SK-N-SH (cell line): ENCODE data around the gene CST11. TPM values are rescaled to one million over a fixed set of nuclear protein-coding genes. Genes with fewer than 3 reads are reported as not detected.

Source experiments
- CTCF ChIA-PET: fragments of 300-600, 350-600 bp; formaldehyde crosslinking; extraction: SDS; loops from one replicate; lab custom pipeline; 2021; lab: Yijun Ruan, JAX
- POLR2A ChIA-PET: fragments of 350-600 bp; sonication (Branson Sonifier 250); formaldehyde crosslinking; extraction: SDS; loops from one replicate; lab custom pipeline; 2020; ENCODE audit warnings: antibody characterized with exemption, inconsistent platforms; lab: Yijun Ruan, JAX
- DNase-seq: peaks from one replicate; pipeline ENCODE4 v3.0.0; 2012
- H2AFZ ChIP-seq: fragments of 200-600 bp; sonication (generic); 2 replicates; pipeline ENCODE4 v1.8.1; 2016; ENCODE audit warnings: antibody characterized with exemption, mild to moderate bottlenecking, low read depth
- H3F3A ChIP-seq: fragments of 200-600 bp; sonication (generic); replicated peaks from 2 replicates; pipeline ENCODE3; 2016; ENCODE audit warnings: antibody characterized with exemption, mild to moderate bottlenecking; ENCODE audit not compliant: insufficient read depth
- H3K27ac ChIP-seq, 2 experiments: fragments of 200-500 bp in 1 of 2; fragments of 200-600 bp in 1 of 2; sonication (Bioruptor generic) in 1 of 2; sonication (generic), shearing (Covaris generic) in 1 of 2; 2 replicates each; pipeline versions ENCODE4 v1.5.1 to v1.6.1; 2014 to 2016; ENCODE audit warnings: low read depth in 2 of 2, inconsistent platforms in 1 of 2, low read length in 1 of 2, mild to moderate bottlenecking in 1 of 2, mixed read lengths in 1 of 2
- H3K27me3 ChIP-seq: fragments of 200-600 bp; sonication (generic), shearing (Covaris generic); 2 replicates; pipeline ENCODE4 v1.6.1; 2016; ENCODE audit warnings: mixed run types; ENCODE audit not compliant: insufficient read depth
- H3K36me3 ChIP-seq, 2 experiments: fragments of 200-500 bp in 1 of 2; fragments of 200-600 bp in 1 of 2; sonication (Bioruptor generic) in 1 of 2; sonication (generic) in 1 of 2; replicated peaks in 1 of 2; 2 replicates each; pipeline versions ENCODE3 to v1.5.1; 2014 to 2016; ENCODE audit warnings: low read length in 1 of 2, mild to moderate bottlenecking in 1 of 2; ENCODE audit not compliant: insufficient read depth in 2 of 2, control insufficient read depth in 1 of 2
- H3K4me1 ChIP-seq, 2 experiments: fragments of 200-500 bp in 1 of 2; fragments of 200-600 bp in 1 of 2; sonication (Bioruptor generic) in 1 of 2; sonication (generic), shearing (Covaris generic) in 1 of 2; 2 replicates each; pipeline versions ENCODE4 v1.5.1 to v1.6.1; 2014 to 2016; ENCODE audit warnings: low read depth in 1 of 2, low read length in 1 of 2, mixed run types in 1 of 2; ENCODE audit not compliant: insufficient read depth in 2 of 2, control insufficient read depth in 1 of 2
- H3K4me2 ChIP-seq: fragments of 200-600 bp; sonication (generic), shearing (Covaris generic); 2 replicates; pipeline ENCODE4 v1.6.1; 2017; ENCODE audit warnings: mixed run types
- H3K4me3 ChIP-seq, 2 experiments: fragments of 200-500 bp in 1 of 2; fragments of 200-600 bp in 1 of 2; sonication (Bioruptor generic) in 1 of 2; sonication (generic), shearing (Covaris generic) in 1 of 2; 2 replicates each; pipeline versions ENCODE4 v1.5.1 to v1.8.1; 2014 to 2016; ENCODE audit warnings: low read depth in 2 of 2, inconsistent platforms in 1 of 2, low read length in 1 of 2, mild to moderate bottlenecking in 1 of 2, mixed read lengths in 1 of 2, moderate library complexity in 1 of 2
- H3K79me2 ChIP-seq: fragments of 200-600 bp; sonication (generic); 2 replicates; pipeline ENCODE4 v1.8.1; 2017; ENCODE audit warnings: mild to moderate bottlenecking; ENCODE audit not compliant: insufficient read depth
- H3K9ac ChIP-seq: fragments of 200-600 bp; sonication (generic); 2 replicates; pipeline ENCODE4 v1.6.1; 2017; ENCODE audit warnings: mixed run types
- H3K9me2 ChIP-seq: fragments of 200-600 bp; sonication (generic); 2 replicates; pipeline ENCODE4 v1.6.1; 2017; ENCODE audit warnings: mixed run types
- H3K9me3 ChIP-seq: fragments of 200-600 bp; sonication (generic); 2 replicates; pipeline ENCODE4 v1.6.1; 2017; ENCODE audit warnings: mixed run types, mild to moderate bottlenecking, moderate library complexity
- H4K20me1 ChIP-seq: fragments of 200-600 bp; sonication (generic); 2 replicates; pipeline ENCODE4 v1.6.1; 2017; ENCODE audit warnings: mild to moderate bottlenecking, mixed run types; ENCODE audit not compliant: insufficient read depth
- CHD2 ChIP-seq: fragments of 150-350 bp; IDR thresholded peaks from 2 replicates; pipeline ENCODE4 v1.6.1; 2018; ENCODE audit warnings: low read length; ENCODE audit not compliant: partially characterized antibody
- EZH2phosphoT487 ChIP-seq: fragments of 200-600 bp; sonication (generic); IDR thresholded peaks from 2 replicates; pipeline ENCODE4 v1.6.1; 2017; ENCODE audit warnings: low read depth, mixed run types, mild to moderate bottlenecking, antibody characterized with exemption, moderate library complexity, borderline replicate concordance
- FOSL2 ChIP-seq: IDR thresholded peaks from 2 replicates; pipeline ENCODE4 v1.4.0; 2012; ENCODE audit warnings: low read depth, mild to moderate bottlenecking, moderate library complexity, borderline replicate concordance
- FOXM1 ChIP-seq: IDR thresholded peaks from 2 replicates; pipeline ENCODE4 v1.4.0; 2012; ENCODE audit warnings: low read depth, mild to moderate bottlenecking
- GABPA ChIP-seq: IDR thresholded peaks from 2 replicates; pipeline ENCODE4 v1.4.0; 2012; ENCODE audit warnings: low read depth, mild to moderate bottlenecking
- RCOR1 ChIP-seq: fragments of 150-350 bp; IDR thresholded peaks from 2 replicates; pipeline ENCODE4 v1.6.1; 2017; ENCODE audit warnings: antibody characterized with exemption, low read length
- SIN3A ChIP-seq: IDR thresholded peaks from 2 replicates; pipeline ENCODE4 v1.6.1; 2012; ENCODE audit warnings: low read depth, mild to moderate bottlenecking, low read length, moderate library complexity, borderline replicate concordance
- TCF12 ChIP-seq: IDR thresholded peaks from 2 replicates; pipeline ENCODE4 v1.4.0; 2012
- YY1 ChIP-seq: IDR thresholded peaks from 2 replicates; pipeline ENCODE4 v1.4.0; 2012; ENCODE audit warnings: low read depth, mild to moderate bottlenecking
- WGBS: methylation state at CpG from one replicate; pipeline ENCODE4 v1.1.6; 2017; ENCODE audit warnings: low lambda C conversion rate; 5-methylcytosine and 5-hydroxymethylcytosine counted together
- polyA plus RNA-seq, 3 experiments: library from polyadenylated mRNA; depleted of rRNA; stranded (reverse); fragments of >200 nt; gene quantifications; 2 replicates each; pipeline ENCODE4 v1.2.3, GENCODE V29; 2012
- TF ChIP-seq, protein P1 (sequence below): IDR thresholded peaks from 2 replicates; pipeline ENCODE4 v1.4.0; 2012; ENCODE audit warnings: low read depth, borderline replicate concordance
- TF ChIP-seq, protein P2 (sequence below): fragments of 150-350 bp; IDR thresholded peaks from 2 replicates; pipeline ENCODE4 v1.6.1; 2016; ENCODE audit warnings: mild to moderate bottlenecking, low read depth, low read length
- TF ChIP-seq, protein P3 (sequence below): IDR thresholded peaks from 2 replicates; pipeline ENCODE4 v1.4.0; 2012; ENCODE audit warnings: low read depth, borderline replicate concordance
- TF ChIP-seq, protein P4 (sequence below): fragments of 200-600 bp; sonication (generic); IDR thresholded peaks from 2 replicates; pipeline ENCODE4 v1.6.1; 2017; ENCODE audit warnings: antibody characterized with exemption, mild to moderate bottlenecking, moderate library complexity
- TF ChIP-seq, protein P5 (sequence below): fragments of 150-350 bp; IDR thresholded peaks from 2 replicates; pipeline ENCODE4 v1.6.1; 2017; ENCODE audit warnings: antibody characterized with exemption, low read length, low read depth, borderline replicate concordance
- TF ChIP-seq, protein P6 (sequence below): IDR thresholded peaks from 2 replicates; pipeline ENCODE4 v1.4.0; 2012; ENCODE audit warnings: low read depth

The CST11 gene
- polyA plus RNA-seq, 1 of the 3 experiments (the other 2 are of a cell fraction) = not detected

DNA sequence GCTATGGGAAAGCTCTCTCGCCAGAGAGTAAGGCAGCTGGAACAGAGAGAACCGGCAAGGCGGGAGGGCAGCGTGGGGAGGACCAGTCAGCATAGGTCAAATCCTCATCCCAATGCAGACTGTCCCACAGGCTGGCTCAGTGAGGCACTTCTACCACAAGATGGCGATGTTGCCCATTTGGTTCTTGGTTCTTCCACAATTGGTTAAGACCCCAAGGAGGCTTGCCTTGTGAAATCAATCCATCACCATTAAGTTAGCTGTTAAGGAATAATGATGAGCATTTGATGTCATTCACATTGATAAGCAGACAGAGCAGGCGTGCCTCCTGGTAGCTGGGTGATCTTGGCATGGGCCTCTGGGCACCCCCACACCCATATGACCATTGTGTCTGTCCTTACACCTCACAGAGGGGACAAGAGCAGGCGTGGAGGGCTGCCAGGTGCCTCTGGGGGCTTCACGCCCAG is 10.8 kb downstream of the CST11 start (continued):
- TF ChIP-seq, protein P1, sequence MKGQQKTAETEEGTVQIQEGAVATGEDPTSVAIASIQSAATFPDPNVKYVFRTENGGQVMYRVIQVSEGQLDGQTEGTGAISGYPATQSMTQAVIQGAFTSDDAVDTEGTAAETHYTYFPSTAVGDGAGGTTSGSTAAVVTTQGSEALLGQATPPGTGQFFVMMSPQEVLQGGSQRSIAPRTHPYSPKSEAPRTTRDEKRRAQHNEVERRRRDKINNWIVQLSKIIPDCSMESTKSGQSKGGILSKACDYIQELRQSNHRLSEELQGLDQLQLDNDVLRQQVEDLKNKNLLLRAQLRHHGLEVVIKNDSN = no peak

DNA sequence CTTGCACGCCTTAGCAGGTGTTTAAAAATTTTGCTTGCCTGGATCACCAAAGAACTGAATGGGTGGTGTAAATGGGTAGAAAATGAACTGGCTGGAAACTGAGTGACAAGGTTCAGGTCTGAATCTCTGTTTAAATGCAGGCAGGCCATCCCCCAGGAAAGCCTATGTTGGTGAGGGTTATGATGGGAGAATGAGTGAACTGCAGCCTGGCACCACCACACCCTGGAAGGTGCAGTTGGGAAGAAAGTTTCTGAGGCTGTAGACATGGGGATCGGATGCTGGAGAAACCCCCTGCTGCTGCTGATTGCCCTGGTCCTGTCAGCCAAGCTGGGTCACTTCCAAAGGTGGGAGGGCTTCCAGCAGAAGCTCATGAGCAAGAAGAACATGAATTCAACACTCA is 12.7 kb downstream of the CST11 start:
- Histone ChIP-seq H3K79me2 (no peaks in the 10 kb centered on the region), H3K9me2 (no peaks in the 10 kb centered on the region), H3K9ac (no peak overlapping the region), H3K36me3 (no peaks in the 10 kb centered on the region), H2AFZ (no peak overlapping the region), H3K27ac (no peak overlapping the region), H3K27me3 (no peaks in the 10 kb centered on the region; the same call in none of the 2 replicates), H3K9me3 (no peaks in the 10 kb centered on the region), H3K4me2 (no peak overlapping the region), H4K20me1 (no peaks in the 10 kb centered on the region), H3K4me3 (no peak overlapping the region), H3F3A (no peaks in the 10 kb centered on the region), H3K4me1 (peaks cover 0 to 11% of the 10 kb centered on the region in 2 experiments; a peak in 1 of 4 replicates)
- ChIA-PET POLR2A (no interaction called here), CTCF (interaction anchor here (1.0 to 5.0 kb wide), 3 partner anchors 143 to 168 kb away, joined by 3 to 92 read pairs (median 4); partner anchors contain the start of gene CST9)
- WGBS = 45% methylated on average over 2 of the region's 2 CpGs
- no peak for DNase-seq
- no peak for TF ChIP-seq YY1
- TF ChIP-seq, protein P2, sequence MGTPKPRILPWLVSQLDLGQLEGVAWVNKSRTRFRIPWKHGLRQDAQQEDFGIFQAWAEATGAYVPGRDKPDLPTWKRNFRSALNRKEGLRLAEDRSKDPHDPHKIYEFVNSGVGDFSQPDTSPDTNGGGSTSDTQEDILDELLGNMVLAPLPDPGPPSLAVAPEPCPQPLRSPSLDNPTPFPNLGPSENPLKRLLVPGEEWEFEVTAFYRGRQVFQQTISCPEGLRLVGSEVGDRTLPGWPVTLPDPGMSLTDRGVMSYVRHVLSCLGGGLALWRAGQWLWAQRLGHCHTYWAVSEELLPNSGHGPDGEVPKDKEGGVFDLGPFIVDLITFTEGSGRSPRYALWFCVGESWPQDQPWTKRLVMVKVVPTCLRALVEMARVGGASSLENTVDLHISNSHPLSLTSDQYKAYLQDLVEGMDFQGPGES = no peak
- TF ChIP-seq, protein P3, sequence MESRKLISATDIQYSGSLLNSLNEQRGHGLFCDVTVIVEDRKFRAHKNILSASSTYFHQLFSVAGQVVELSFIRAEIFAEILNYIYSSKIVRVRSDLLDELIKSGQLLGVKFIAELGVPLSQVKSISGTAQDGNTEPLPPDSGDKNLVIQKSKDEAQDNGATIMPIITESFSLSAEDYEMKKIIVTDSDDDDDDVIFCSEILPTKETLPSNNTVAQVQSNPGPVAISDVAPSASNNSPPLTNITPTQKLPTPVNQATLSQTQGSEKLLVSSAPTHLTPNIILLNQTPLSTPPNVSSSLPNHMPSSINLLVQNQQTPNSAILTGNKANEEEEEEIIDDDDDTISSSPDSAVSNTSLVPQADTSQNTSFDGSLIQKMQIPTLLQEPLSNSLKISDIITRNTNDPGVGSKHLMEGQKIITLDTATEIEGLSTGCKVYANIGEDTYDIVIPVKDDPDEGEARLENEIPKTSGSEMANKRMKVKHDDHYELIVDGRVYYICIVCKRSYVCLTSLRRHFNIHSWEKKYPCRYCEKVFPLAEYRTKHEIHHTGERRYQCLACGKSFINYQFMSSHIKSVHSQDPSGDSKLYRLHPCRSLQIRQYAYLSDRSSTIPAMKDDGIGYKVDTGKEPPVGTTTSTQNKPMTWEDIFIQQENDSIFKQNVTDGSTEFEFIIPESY = no peak
- no peak for TF ChIP-seq FOSL2
- TF ChIP-seq, protein P4, sequence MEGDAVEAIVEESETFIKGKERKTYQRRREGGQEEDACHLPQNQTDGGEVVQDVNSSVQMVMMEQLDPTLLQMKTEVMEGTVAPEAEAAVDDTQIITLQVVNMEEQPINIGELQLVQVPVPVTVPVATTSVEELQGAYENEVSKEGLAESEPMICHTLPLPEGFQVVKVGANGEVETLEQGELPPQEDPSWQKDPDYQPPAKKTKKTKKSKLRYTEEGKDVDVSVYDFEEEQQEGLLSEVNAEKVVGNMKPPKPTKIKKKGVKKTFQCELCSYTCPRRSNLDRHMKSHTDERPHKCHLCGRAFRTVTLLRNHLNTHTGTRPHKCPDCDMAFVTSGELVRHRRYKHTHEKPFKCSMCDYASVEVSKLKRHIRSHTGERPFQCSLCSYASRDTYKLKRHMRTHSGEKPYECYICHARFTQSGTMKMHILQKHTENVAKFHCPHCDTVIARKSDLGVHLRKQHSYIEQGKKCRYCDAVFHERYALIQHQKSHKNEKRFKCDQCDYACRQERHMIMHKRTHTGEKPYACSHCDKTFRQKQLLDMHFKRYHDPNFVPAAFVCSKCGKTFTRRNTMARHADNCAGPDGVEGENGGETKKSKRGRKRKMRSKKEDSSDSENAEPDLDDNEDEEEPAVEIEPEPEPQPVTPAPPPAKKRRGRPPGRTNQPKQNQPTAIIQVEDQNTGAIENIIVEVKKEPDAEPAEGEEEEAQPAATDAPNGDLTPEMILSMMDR = no peak
- TF ChIP-seq GABPA = no peak

DNA sequence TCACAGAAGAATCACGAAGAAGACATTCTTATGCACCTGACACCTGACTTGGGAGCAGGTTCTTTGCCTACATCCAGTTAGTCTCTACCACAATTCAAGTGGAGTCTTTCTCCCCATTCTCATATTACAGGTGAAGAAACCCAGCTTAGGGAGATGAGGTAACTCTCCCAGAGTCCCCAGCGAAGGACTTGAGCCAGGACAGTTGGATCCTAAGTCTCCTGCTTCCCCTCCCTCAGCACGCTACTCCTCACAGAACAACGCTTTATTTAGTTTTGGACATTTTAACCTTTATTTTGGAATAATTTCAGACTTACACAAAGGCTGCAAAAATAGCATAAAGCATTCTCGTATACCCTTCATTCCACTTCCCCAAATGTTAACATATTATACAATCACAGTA is 14.0 kb downstream of the CST11 start:
- WGBS = 61% methylated on average over 5 of the region's 5 CpGs
- H3K4me3 ChIP-seq = no peak overlapping the region
- CTCF ChIA-PET = interaction anchor here (4.0 kb wide), 1 partner anchor 8 kb away, joined by 22 read pairs; no protein-coding TSS in a partner anchor
- TF ChIP-seq, protein P5, sequence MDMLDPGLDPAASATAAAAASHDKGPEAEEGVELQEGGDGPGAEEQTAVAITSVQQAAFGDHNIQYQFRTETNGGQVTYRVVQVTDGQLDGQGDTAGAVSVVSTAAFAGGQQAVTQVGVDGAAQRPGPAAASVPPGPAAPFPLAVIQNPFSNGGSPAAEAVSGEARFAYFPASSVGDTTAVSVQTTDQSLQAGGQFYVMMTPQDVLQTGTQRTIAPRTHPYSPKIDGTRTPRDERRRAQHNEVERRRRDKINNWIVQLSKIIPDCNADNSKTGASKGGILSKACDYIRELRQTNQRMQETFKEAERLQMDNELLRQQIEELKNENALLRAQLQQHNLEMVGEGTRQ = no peak
- TF ChIP-seq EZH2phosphoT487 = no peak
- TF ChIP-seq, protein P1 = no peak
- no peak for TF ChIP-seq RCOR1
- TF ChIP-seq TCF12 = no peak
- no peak for TF ChIP-seq FOSL2
- no peak for TF ChIP-seq CHD2
- no peak for TF ChIP-seq FOXM1
- TF ChIP-seq SIN3A = no peak
- TF ChIP-seq GABPA = no peak
- TF ChIP-seq, protein P6, sequence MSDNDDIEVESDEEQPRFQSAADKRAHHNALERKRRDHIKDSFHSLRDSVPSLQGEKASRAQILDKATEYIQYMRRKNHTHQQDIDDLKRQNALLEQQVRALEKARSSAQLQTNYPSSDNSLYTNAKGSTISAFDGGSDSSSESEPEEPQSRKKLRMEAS = no peak

More for the DNA sequence above, 14.0 kb downstream of the CST11 start:
- POLR2A ChIA-PET = no interaction called here
- no peaks in the 10 kb centered on the region for H4K20me1 ChIP-seq
- no peak overlapping the region for H3K9ac ChIP-seq
- no peaks in the 10 kb centered on the region for H3F3A ChIP-seq
- H3K9me3 ChIP-seq = no peaks in the 10 kb centered on the region
- H3K27me3 ChIP-seq = no peaks in the 10 kb centered on the region; the same call in none of the 2 replicates
- H3K27ac ChIP-seq = no peak overlapping the region
- no peaks in the 10 kb centered on the region for H3K79me2 ChIP-seq
- H2AFZ ChIP-seq = no peak overlapping the region
- peaks cover 0 to 11% of the 10 kb centered on the region in 2 experiments; a peak in 1 of 4 replicates for H3K4me1 ChIP-seq
- no peak overlapping the region for H3K4me2 ChIP-seq
- no peaks in the 10 kb centered on the region for H3K36me3 ChIP-seq
- no peak for DNase-seq
- no peaks in the 10 kb centered on the region for H3K9me2 ChIP-seq
